ENCODE measurements around the gene ACER3. TPM values are rescaled to one million over a fixed set of nuclear protein-coding genes. Genes with fewer than 3 reads are reported as not detected.

Gene ACER3
- total RNA-seq, 2 donors from 2014 or later, result 18.5 to 23.2 TPM

GRCh38 chr11:77049026-77049425 is 188.3 kb downstream of the ACER3 start:
- Histone ChIP-seq H3K27ac (ENCODE audit: low read depth, low read length) (no peak overlapping the region), H3K9ac (ENCODE audit: extremely low read depth, low read length, poor library complexity, severe bottlenecking) (no peak overlapping the region), H3K4me3 (ENCODE audit: low read length) (no peak overlapping the region), H3K4me1 (ENCODE audit: control insufficient read depth, insufficient read depth, low read length) (no peaks in the 10 kb centered on the region), H3K27me3 (ENCODE audit: control insufficient read depth, insufficient read depth, low read length, poor library complexity, severe bottlenecking) (peaks cover 5% of the 10 kb centered on the region), H3K36me3 (ENCODE audit: control insufficient read depth, insufficient read depth, low read length) (no peaks in the 10 kb centered on the region), H3K9me3 (ENCODE audit: control insufficient read depth, low read length) (peaks cover 9% of the 10 kb centered on the region)
- Mint-ChIP-seq H3K4me1 (no peaks in the 10 kb centered on the region), H3K27me3 (ENCODE audit: insufficient read depth) (peaks cover 16% of the 10 kb centered on the region), H3K9me3 (peaks cover 2% of the 10 kb centered on the region), H3K27ac (no peak overlapping the region), H3K36me3 (ENCODE audit: low read depth) (no peaks in the 10 kb centered on the region), H3K4me3 (no peak overlapping the region)
- 80 to 84% methylated on average over 4 to 6 of the region's 6 CpGs for WGBS, 2 experiments (ENCODE audit: insufficient coverage in 1 of 2, insufficient read length in 1 of 2)
- no peak for TF ChIP-seq CTCF (conservative IDR thresholded peaks at IDR 0.05)
- no peak for DNase-seq

GRCh38 chr11:77051511-77051910 is 190.8 kb downstream of the ACER3 start:
- Histone ChIP-seq H3K9ac (ENCODE audit: extremely low read depth, low read length, poor library complexity, severe bottlenecking) (no peak overlapping the region), H3K9me3 (ENCODE audit: control insufficient read depth, low read length) (peaks cover 9% of the 10 kb centered on the region), H3K4me1 (ENCODE audit: control insufficient read depth, insufficient read depth, low read length) (no peaks in the 10 kb centered on the region), H3K27ac (ENCODE audit: low read depth, low read length) (no peak overlapping the region), H3K36me3 (ENCODE audit: control insufficient read depth, insufficient read depth, low read length) (no peaks in the 10 kb centered on the region), H3K27me3 (ENCODE audit: control insufficient read depth, insufficient read depth, low read length, poor library complexity, severe bottlenecking) (no peaks in the 10 kb centered on the region), H3K4me3 (ENCODE audit: low read length) (no peak overlapping the region)
- peaks cover 17% of the 10 kb centered on the region for H3K9me3 Mint-ChIP-seq
- H3K27ac Mint-ChIP-seq, result no peak overlapping the region
- TF ChIP-seq CTCF (conservative IDR thresholded peaks at IDR 0.05), result no peak
- no peak overlapping the region for H3K4me3 Mint-ChIP-seq
- WGBS, 2 experiments (ENCODE audit: insufficient coverage in 1 of 2, insufficient read length in 1 of 2), result 84 to 94% methylated on average over 2 to 3 of the region's 3 CpGs
- DNase-seq, result no peak
- H3K4me1 Mint-ChIP-seq, result no peaks in the 10 kb centered on the region
- no peaks in the 10 kb centered on the region for H3K36me3 Mint-ChIP-seq (ENCODE audit: low read depth)
- H3K27me3 Mint-ChIP-seq (ENCODE audit: insufficient read depth), result peaks cover 10% of the 10 kb centered on the region

GRCh38 chr11:77052518-77052917 is 191.8 kb downstream of the ACER3 start:
- no peak overlapping the region for H3K27ac ChIP-seq (ENCODE audit: low read depth, low read length)
- no peak overlapping the region for H3K9ac ChIP-seq (ENCODE audit: extremely low read depth, low read length, poor library complexity, severe bottlenecking)
- H3K36me3 ChIP-seq (ENCODE audit: control insufficient read depth, insufficient read depth, low read length), result no peaks in the 10 kb centered on the region
- Mint-ChIP-seq H3K4me1 (no peaks in the 10 kb centered on the region), H3K36me3 (ENCODE audit: low read depth) (no peaks in the 10 kb centered on the region), H3K27ac (no peak overlapping the region), H3K9me3 (peaks cover 23% of the 10 kb centered on the region), H3K4me3 (no peak overlapping the region), H3K27me3 (ENCODE audit: insufficient read depth) (peaks cover 12% of the 10 kb centered on the region)
- no peaks in the 10 kb centered on the region for H3K27me3 ChIP-seq (ENCODE audit: control insufficient read depth, insufficient read depth, low read length, poor library complexity, severe bottlenecking)
- H3K4me3 ChIP-seq (ENCODE audit: low read length), result no peak overlapping the region
- no peak for DNase-seq
- no peaks in the 10 kb centered on the region for H3K4me1 ChIP-seq (ENCODE audit: control insufficient read depth, insufficient read depth, low read length)
- no peak for TF ChIP-seq CTCF (conservative IDR thresholded peaks at IDR 0.05)
- 87 to 90% methylated on average over 3 to 7 of the region's 7 CpGs for WGBS, 2 experiments (ENCODE audit: insufficient coverage in 1 of 2, insufficient read length in 1 of 2)
- peaks cover 16% of the 10 kb centered on the region for H3K9me3 ChIP-seq (ENCODE audit: control insufficient read depth, low read length)

Data from endodermal cell (in vitro differentiated cells).